Measurements from ENCODE around the gene ZDHHC16.

DNA sequence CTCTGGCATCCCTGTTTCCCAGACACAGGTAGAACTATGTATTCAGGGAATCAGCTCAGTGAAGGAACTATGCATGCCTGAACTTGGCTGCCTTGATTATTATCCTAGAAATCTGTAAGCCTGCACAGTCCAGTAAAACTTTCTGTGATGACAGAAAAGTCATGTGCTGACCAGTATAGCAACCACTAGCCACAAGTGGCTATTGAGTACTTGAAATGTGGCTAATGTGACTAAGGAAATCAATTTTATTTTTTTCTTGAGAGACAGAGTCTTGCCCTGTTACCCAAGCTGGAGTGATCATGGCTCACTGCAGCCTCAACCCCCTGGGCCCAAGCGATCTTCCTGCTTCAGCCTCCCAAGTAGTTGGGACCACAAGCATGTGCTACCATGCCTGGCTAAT lies 3.7 kb upstream of the ZDHHC16 start:
- TF ChIP-seq, protein P1, sequence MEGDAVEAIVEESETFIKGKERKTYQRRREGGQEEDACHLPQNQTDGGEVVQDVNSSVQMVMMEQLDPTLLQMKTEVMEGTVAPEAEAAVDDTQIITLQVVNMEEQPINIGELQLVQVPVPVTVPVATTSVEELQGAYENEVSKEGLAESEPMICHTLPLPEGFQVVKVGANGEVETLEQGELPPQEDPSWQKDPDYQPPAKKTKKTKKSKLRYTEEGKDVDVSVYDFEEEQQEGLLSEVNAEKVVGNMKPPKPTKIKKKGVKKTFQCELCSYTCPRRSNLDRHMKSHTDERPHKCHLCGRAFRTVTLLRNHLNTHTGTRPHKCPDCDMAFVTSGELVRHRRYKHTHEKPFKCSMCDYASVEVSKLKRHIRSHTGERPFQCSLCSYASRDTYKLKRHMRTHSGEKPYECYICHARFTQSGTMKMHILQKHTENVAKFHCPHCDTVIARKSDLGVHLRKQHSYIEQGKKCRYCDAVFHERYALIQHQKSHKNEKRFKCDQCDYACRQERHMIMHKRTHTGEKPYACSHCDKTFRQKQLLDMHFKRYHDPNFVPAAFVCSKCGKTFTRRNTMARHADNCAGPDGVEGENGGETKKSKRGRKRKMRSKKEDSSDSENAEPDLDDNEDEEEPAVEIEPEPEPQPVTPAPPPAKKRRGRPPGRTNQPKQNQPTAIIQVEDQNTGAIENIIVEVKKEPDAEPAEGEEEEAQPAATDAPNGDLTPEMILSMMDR (IDR thresholded peaks at IDR 0.05): no peak
- no peak for TF ChIP-seq EZH2 (IDR thresholded peaks at IDR 0.05; ENCODE audit: borderline replicate concordance, insufficient read depth, low read depth, low read length, poor library complexity, severe bottlenecking)

All from B cell (primary cell).